Measurements from ENCODE around the gene ZFYVE28. TPM values are rescaled to one million over a fixed set of nuclear protein-coding genes. Genes with fewer than 3 reads are reported as not detected.

ZFYVE28 gene
- total RNA-seq, 2 experiments from 2014 or later = 26.2 to 28.0 TPM

DNA sequence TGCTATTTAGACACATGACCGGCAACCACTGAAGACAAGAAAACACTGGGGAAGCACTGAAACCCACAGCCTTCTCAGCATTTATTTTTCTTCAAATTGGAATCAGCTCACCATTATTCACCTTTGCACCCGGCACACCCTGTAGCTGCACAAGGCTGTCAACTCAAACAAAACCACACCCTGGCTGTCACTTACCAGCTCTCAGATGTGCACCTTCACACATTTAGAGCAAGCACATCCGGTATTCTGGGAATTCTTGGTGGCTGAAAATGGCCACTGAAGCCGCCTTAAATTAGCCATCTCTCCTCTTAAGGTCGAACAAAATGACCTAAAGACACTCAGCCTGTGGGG, 5.9 kb downstream of the ZFYVE28 start:
- peaks cover 76% of the 10 kb centered on the region for H3K4me1 Mint-ChIP-seq (ENCODE audit: low read depth)
- Histone ChIP-seq H3K9me3 (ENCODE audit: control insufficient read depth in 1 of 2, insufficient read depth in 1 of 2, low read length in 2 of 2) (no peaks in the 10 kb centered on the region), H3K4me3 (ENCODE audit: low read length) (peak overlapping the region; percentile 52), H3K4me1 (ENCODE audit: insufficient read depth, low read length) (peaks cover 87% of the 10 kb centered on the region), H3K36me3 (ENCODE audit: insufficient read depth, low read length) (no peaks in the 10 kb centered on the region), H3K27me3 (ENCODE audit: control insufficient read depth in 1 of 2, insufficient read depth in 2 of 2, low read length in 2 of 2) (peaks cover 6% of the 10 kb centered on the region in 2 experiments), H3K27ac (ENCODE audit: low read depth in 1 of 2, low read length in 2 of 2) (peak overlapping the region; percentile 81 to 96)
- POLR2A ChIA-PET = interaction anchor here (0.7 to 3.1 kb wide), 21 partner anchors 8 to 542 kb away, joined by 3 to 45 read pairs (median 5); partner anchors contain the start of genes FAM193A, HAUS3, MXD4 and NSD2
- peaks cover 4% of the 10 kb centered on the region for H3K27me3 Mint-ChIP-seq
- peak overlapping the region; percentile 74 for H3K4me3 Mint-ChIP-seq
- CTCF ChIA-PET = interaction anchor here (1.0 to 3.1 kb wide), 15 partner anchors 9 to 661 kb away, joined by 3 to 21 read pairs (median 5); partner anchors contain the start of genes FAM193A, HAUS3, MXD4 and POLN
- no peaks in the 10 kb centered on the region for H3K36me3 Mint-ChIP-seq (ENCODE audit: low read depth)
- H3K27ac Mint-ChIP-seq = peak overlapping the region; percentile 94
- intact Hi-C loops (cut with DNase I, micrococcal nuclease) = loop anchor here (1.0 to 10.0 kb wide), 5 partner anchors 48 to 698 kb away; partner anchors contain the start of genes MXD4 (in 2 of the 2), RNF4 (in 1 of the 2) and SLBP (in 1 of the 2)
- no peak for TF ChIP-seq CTCF (IDR thresholded peaks at IDR 0.05)
- ATAC-seq (ENCODE audit: poor library complexity) (peak; percentile 57), DNase-seq (peak in 13 of 14 experiments; percentile 47 to 90 (median 61))
- no peaks in the 10 kb centered on the region for H3K9me3 Mint-ChIP-seq

- TF ChIP-seq CTCF (IDR thresholded peaks at IDR 0.05) = no peak
- Mint-ChIP-seq H3K4me3 (peak overlapping the region; percentile 74), H3K27ac (peak overlapping the region; percentile 94), H3K4me1 (ENCODE audit: low read depth) (peaks cover 79% of the 10 kb centered on the region), H3K27me3 (peaks cover 4% of the 10 kb centered on the region), H3K36me3 (ENCODE audit: low read depth) (no peaks in the 10 kb centered on the region), H3K9me3 (no peaks in the 10 kb centered on the region)
- Histone ChIP-seq H3K36me3 (ENCODE audit: insufficient read depth, low read length) (no peaks in the 10 kb centered on the region), H3K4me1 (ENCODE audit: insufficient read depth, low read length) (peaks cover 84% of the 10 kb centered on the region), H3K4me3 (ENCODE audit: low read length) (peak overlapping the region; percentile 52), H3K27me3 (ENCODE audit: control insufficient read depth in 1 of 2, insufficient read depth in 2 of 2, low read length in 2 of 2) (peaks cover 5 to 6% of the 10 kb centered on the region in 2 experiments), H3K9me3 (ENCODE audit: control insufficient read depth in 1 of 2, insufficient read depth in 1 of 2, low read length in 2 of 2) (no peaks in the 10 kb centered on the region), H3K27ac (ENCODE audit: low read depth in 1 of 2, low read length in 2 of 2) (peak overlapping the region; percentile 81 to 96)
- intact Hi-C loops (cut with DNase I, micrococcal nuclease) = loop anchor here (1.0 to 10.0 kb wide), 5 partner anchors 47 to 697 kb away; partner anchors contain the start of genes MXD4 (in 2 of the 2), RNF4 (in 1 of the 2) and SLBP (in 1 of the 2)
- peak in 2 of 14 experiments; percentile 57 to 64 for DNase-seq
- CTCF ChIA-PET = interaction anchor here (1.0 to 3.1 kb wide), 14 partner anchors 9 to 192 kb away, joined by 3 to 21 read pairs (median 6); partner anchors contain the start of genes FAM193A, HAUS3, MXD4 and POLN
- POLR2A ChIA-PET = interaction anchor here (0.6 to 3.1 kb wide), 21 partner anchors 9 to 402 kb away, joined by 3 to 45 read pairs (median 5); partner anchors contain the start of genes FAM193A, HAUS3, MXD4 and POLN
- ATAC-seq (ENCODE audit: poor library complexity) = no peak
These were observed 6.5 kb downstream of the ZFYVE28 start for GRCh38 chr4:2411786-2412510.

DNA sequence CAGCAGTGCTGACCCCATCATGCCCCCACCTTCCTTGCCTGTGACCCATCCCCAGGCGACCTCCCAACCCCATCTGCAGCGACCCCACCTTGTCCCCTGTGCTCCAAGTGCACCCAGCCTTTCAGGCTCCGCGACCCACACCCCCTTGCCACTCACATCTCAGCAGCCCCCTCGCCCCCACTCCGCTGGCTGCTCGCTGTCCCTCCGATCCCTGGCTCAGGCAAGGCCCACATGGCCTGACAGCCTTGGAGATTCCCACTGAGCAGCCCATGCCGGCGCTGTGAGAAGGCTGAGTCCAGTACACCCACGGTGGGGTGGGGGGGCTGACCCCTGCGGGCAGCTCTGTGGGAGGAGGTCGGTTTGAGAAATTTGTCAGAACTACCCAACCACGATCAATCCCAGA, 9.1 kb downstream of the ZFYVE28 start:
- H3K36me3 Mint-ChIP-seq (ENCODE audit: low read depth) = no peaks in the 10 kb centered on the region
- peaks cover 63% of the 10 kb centered on the region for H3K4me1 ChIP-seq (ENCODE audit: insufficient read depth, low read length)
- no peaks in the 10 kb centered on the region for H3K27me3 ChIP-seq (ENCODE audit: control insufficient read depth in 1 of 2, insufficient read depth in 2 of 2, low read length in 2 of 2)
- H3K27ac Mint-ChIP-seq = no peak overlapping the region
- H3K4me3 ChIP-seq (ENCODE audit: low read length) = no peak overlapping the region
- no peaks in the 10 kb centered on the region for H3K27me3 Mint-ChIP-seq
- H3K4me1 Mint-ChIP-seq (ENCODE audit: low read depth) = peaks cover 69% of the 10 kb centered on the region
- ChIA-PET CTCF (no interaction called here), POLR2A (no interaction called here)
- ATAC-seq (ENCODE audit: poor library complexity) (no peak), DNase-seq (no peak)
- intact Hi-C loops (cut with DNase I, micrococcal nuclease) = no loop called here
- no peak overlapping the region for H3K4me3 Mint-ChIP-seq
- no peak for TF ChIP-seq CTCF (IDR thresholded peaks at IDR 0.05)
- H3K27ac ChIP-seq (ENCODE audit: low read depth in 1 of 2, low read length in 2 of 2) = no peak overlapping the region
- H3K9me3 Mint-ChIP-seq = no peaks in the 10 kb centered on the region
- H3K36me3 ChIP-seq (ENCODE audit: insufficient read depth, low read length) = no peaks in the 10 kb centered on the region
- H3K9me3 ChIP-seq (ENCODE audit: control insufficient read depth in 1 of 2, insufficient read depth in 1 of 2, low read length in 2 of 2) = no peaks in the 10 kb centered on the region

All from CD4-positive, alpha-beta T cell (primary cell).